Neural progenitor cell (in vitro differentiated cells): ENCODE data around the gene RFX3. TPM values are rescaled to one million over a fixed set of nuclear protein-coding genes. Genes with fewer than 3 reads are reported as not detected.

Source experiments
- DNase-seq: peaks from one replicate; pipeline ENCODE4 v3.0.0-alpha.2; 2016; ENCODE audit warnings: low spot score
- H2AFZ ChIP-seq: fragments of 200-600 bp; sonication (generic); replicated peaks from 2 replicates; pipeline ENCODE4 v1.6.1; 2016; ENCODE audit warnings: antibody characterized with exemption
- H3F3A ChIP-seq: fragments of 200-600 bp; sonication (generic); 2 replicates; pipeline ENCODE4 v1.6.1; 2016; ENCODE audit warnings: antibody characterized with exemption, low read depth
- H3K27ac ChIP-seq: fragments of 200-600 bp; sonication (generic); 2 replicates; pipeline ENCODE4 v1.5.1; 2016; ENCODE audit warnings: mild to moderate bottlenecking
- H3K27me3 ChIP-seq: fragments of 200-600 bp; sonication (generic); 2 replicates; pipeline ENCODE4 v1.6.1; 2016; ENCODE audit warnings: mild to moderate bottlenecking, moderate library complexity
- H3K36me3 ChIP-seq: fragments of 200-600 bp; sonication (generic); 2 replicates; pipeline ENCODE4 v1.5.1; 2016
- H3K4me1 ChIP-seq: fragments of 200-600 bp; sonication (generic); 2 replicates; pipeline ENCODE4 v1.6.1; 2016; ENCODE audit warnings: mixed run types
- H3K4me2 ChIP-seq: fragments of 200-600 bp; sonication (generic); 2 replicates; pipeline ENCODE4 v1.6.1; 2016
- H3K4me3 ChIP-seq: fragments of 200-600 bp; sonication (generic); 2 replicates; pipeline ENCODE4 v1.5.1; 2016
- H3K79me2 ChIP-seq: fragments of 200-600 bp; sonication (generic); 2 replicates; pipeline ENCODE4 v1.6.1; 2016; ENCODE audit warnings: low read depth
- H3K9ac ChIP-seq: fragments of 200-600 bp; sonication (generic); 2 replicates; pipeline ENCODE4 v1.6.1; 2016
- H3K9me3 ChIP-seq: fragments of 200-600 bp; sonication (generic); 2 replicates; pipeline ENCODE4 v1.5.1; 2016; ENCODE audit warnings: low read depth
- H4K20me1 ChIP-seq: fragments of 200-600 bp; sonication (generic); 2 replicates; pipeline ENCODE4 v1.6.1; 2016; ENCODE audit warnings: low read depth
- H3K27ac Mint-ChIP-seq: 3 replicates; pipeline ENCODE4 v1.8.0; 2021; ENCODE audit warnings: mixed read lengths
- H3K27me3 Mint-ChIP-seq: 2 replicates; pipeline ENCODE4 v1.8.0; 2022; ENCODE audit warnings: low read depth, mild to moderate bottlenecking, inconsistent platforms, moderate library complexity, mixed read lengths; ENCODE audit not compliant: insufficient read depth
- H3K36me3 Mint-ChIP-seq: 3 replicates; pipeline ENCODE4 v1.8.0; 2021; ENCODE audit warnings: mixed read lengths
- H3K4me1 Mint-ChIP-seq: 3 replicates; pipeline ENCODE4 v1.8.0; 2021; ENCODE audit warnings: mixed read lengths
- H3K4me3 Mint-ChIP-seq: 3 replicates; pipeline ENCODE4 v1.8.0; 2021; ENCODE audit warnings: mild to moderate bottlenecking, moderate library complexity, mixed read lengths
- H3K9me3 Mint-ChIP-seq: 3 replicates; pipeline ENCODE4 v1.8.0; 2020; ENCODE audit warnings: mixed read lengths
- CTCF ChIP-seq: fragments of 200-600 bp; sonication (generic); IDR thresholded peaks from 2 replicates; pipeline ENCODE4 v1.5.1; 2017; ENCODE audit warnings: antibody characterized with exemption, mild to moderate bottlenecking
- EZH2 ChIP-seq: fragments of 200-600 bp; sonication (generic); IDR thresholded peaks from 2 replicates; pipeline ENCODE4 v1.6.1; 2017; ENCODE audit warnings: antibody characterized with exemption, mild to moderate bottlenecking, moderate library complexity
- EZH2phosphoT487 ChIP-seq: fragments of 200-600 bp; sonication (generic); IDR thresholded peaks from 2 replicates; pipeline ENCODE4 v1.6.1; 2017; ENCODE audit warnings: antibody characterized with exemption
- total RNA-seq: library from RNA; depleted of rRNA; stranded (reverse); fragments of >200 nt; gene quantifications from 2 replicates; pipeline ENCODE4 v1.2.3, GENCODE V29; 2015; ENCODE audit warnings: low replicate concordance

RFX3 gene
- total RNA-seq, 1 donor from 2014 or later = 39.6 TPM

- Histone ChIP-seq H2AFZ (no peak overlapping the region), H3K4me1 (peaks cover 28% of the 10 kb centered on the region), H4K20me1 (peaks cover 4% of the 10 kb centered on the region), H3K27me3 (no peaks in the 10 kb centered on the region), H3K9me3 (no peaks in the 10 kb centered on the region), H3K79me2 (peaks cover 48% of the 10 kb centered on the region), H3K36me3 (peaks cover 15% of the 10 kb centered on the region), H3K4me3 (no peak overlapping the region), H3K9ac (no peak overlapping the region), H3K27ac (no peak overlapping the region), H3F3A (peaks cover 9% of the 10 kb centered on the region), H3K4me2 (no peak overlapping the region)
- Mint-ChIP-seq H3K27ac (no peak overlapping the region), H3K4me3 (no peak overlapping the region), H3K27me3 (no peaks in the 10 kb centered on the region), H3K4me1 (peaks cover 23% of the 10 kb centered on the region), H3K9me3 (peaks cover 20% of the 10 kb centered on the region), H3K36me3 (peaks cover 34% of the 10 kb centered on the region)
- no peak for DNase-seq
- no peak for TF ChIP-seq CTCF
- TF ChIP-seq EZH2phosphoT487 = no peak
- no peak for TF ChIP-seq EZH2
Measured at GRCh38 chr9:3532158-3532557, 6.4 kb upstream of the RFX3 start.

DNA sequence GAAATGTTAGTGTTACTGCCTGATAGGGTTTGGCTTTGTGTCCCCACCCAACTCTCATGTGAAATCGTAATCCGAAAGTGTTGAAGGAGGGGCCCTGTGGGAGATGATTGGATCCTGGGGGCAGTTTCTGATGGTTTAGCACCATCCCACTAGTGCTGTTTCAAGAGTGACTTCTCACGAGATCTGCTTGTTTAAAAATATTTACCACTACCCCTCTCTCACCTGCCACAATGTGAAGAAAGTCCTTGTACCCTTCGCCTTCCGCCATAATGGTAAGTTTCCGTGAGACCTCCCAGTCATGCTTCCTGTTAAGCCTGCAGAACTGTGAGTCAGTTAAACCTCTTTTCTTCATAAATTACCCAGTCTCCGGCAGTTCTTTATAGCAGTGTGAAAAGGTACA is 2.6 kb upstream of the RFX3 start:
- no peak for TF ChIP-seq EZH2
- Mint-ChIP-seq H3K4me1 (peaks cover 27% of the 10 kb centered on the region), H3K9me3 (peaks cover 15% of the 10 kb centered on the region), H3K36me3 (peaks cover 32% of the 10 kb centered on the region), H3K4me3 (peak overlapping the region; percentile 78), H3K27me3 (peaks cover 6% of the 10 kb centered on the region), H3K27ac (peak overlapping the region; percentile 92)
- Histone ChIP-seq H3K4me2 (peak overlapping the region; percentile 75), H3K9ac (no peak overlapping the region), H3K4me3 (peak overlapping the region; percentile 97), H3F3A (peaks cover 31% of the 10 kb centered on the region), H3K4me1 (peaks cover 37% of the 10 kb centered on the region), H3K9me3 (no peaks in the 10 kb centered on the region), H2AFZ (no peak overlapping the region), H3K36me3 (peaks cover 15% of the 10 kb centered on the region), H3K27me3 (no peaks in the 10 kb centered on the region), H3K27ac (no peak overlapping the region), H4K20me1 (peaks cover 13% of the 10 kb centered on the region), H3K79me2 (peaks cover 77% of the 10 kb centered on the region)
- DNase-seq = no peak

- no peak overlapping the region for H2AFZ ChIP-seq
- Mint-ChIP-seq H3K9me3 (peaks cover 15% of the 10 kb centered on the region), H3K4me3 (peak overlapping the region; percentile 94), H3K4me1 (peaks cover 38% of the 10 kb centered on the region), H3K36me3 (peaks cover 30% of the 10 kb centered on the region), H3K27ac (peak overlapping the region; percentile 100), H3K27me3 (peaks cover 6% of the 10 kb centered on the region)
- peak overlapping the region; percentile 75 for H3K4me2 ChIP-seq
- TF ChIP-seq EZH2phosphoT487 (no peak), CTCF (no peak), EZH2 (no peak)
- peaks cover 89% of the 10 kb centered on the region for H3K79me2 ChIP-seq
- peaks cover 49% of the 10 kb centered on the region for H3K4me1 ChIP-seq
- peak overlapping the region; percentile 85 for H3K9ac ChIP-seq
- H3K4me3 ChIP-seq = peak overlapping the region; percentile 97
- no peaks in the 10 kb centered on the region for H3K9me3 ChIP-seq
- no peaks in the 10 kb centered on the region for H3K27me3 ChIP-seq
- peak overlapping the region; percentile 99 for H3K27ac ChIP-seq
- DNase-seq = peak; percentile 77
- peaks cover 15% of the 10 kb centered on the region for H3K36me3 ChIP-seq
- H3F3A ChIP-seq = peaks cover 31% of the 10 kb centered on the region
- peaks cover 24% of the 10 kb centered on the region for H4K20me1 ChIP-seq
Measured at GRCh38 chr9:3526997-3527940, 1.5 kb upstream of the RFX3 start.
